Activated T-helper 9 cell treated with anti-CD3 and anti-CD28 coated beads, Interleukin-2, amount 50 U/mL, for 16 hours (primary cell): ENCODE data around the gene LGMN.
A peak's percentile ranks its signal among the peaks of the same experiment; 100 is the strongest.
"Not testable (repeated sequence)": the region's sequence is repeated elsewhere in the genome, so short reads cannot be mapped to it uniquely, and the experiment has no call there.

Experiments
- DNase-seq: peaks from one replicate; pipeline ENCODE4 v3.0.0-alpha.2; 2020; ENCODE audit warnings: low read depth

LGMN gene

DNA sequence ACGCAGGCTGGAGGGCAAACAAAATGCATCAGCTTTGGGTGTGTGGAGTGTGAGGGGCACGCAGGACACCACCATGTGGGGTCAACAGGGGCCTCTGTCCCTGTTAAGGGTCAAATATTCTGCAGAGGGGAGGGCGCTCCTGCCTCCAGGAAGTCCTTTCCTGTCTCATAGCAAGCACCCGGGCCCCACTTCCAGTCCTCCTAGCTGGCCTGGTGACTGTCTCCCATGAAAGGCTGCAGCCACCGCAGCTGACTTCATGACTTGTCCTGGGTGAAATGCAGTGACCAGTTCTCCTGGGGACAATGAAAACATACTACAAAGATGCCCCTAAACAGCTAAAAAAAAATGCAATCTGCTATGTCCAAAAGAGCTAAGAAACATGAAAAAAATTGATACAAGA lies 53.6 kb downstream of the LGMN start:
- DNase-seq = no peak

DNA sequence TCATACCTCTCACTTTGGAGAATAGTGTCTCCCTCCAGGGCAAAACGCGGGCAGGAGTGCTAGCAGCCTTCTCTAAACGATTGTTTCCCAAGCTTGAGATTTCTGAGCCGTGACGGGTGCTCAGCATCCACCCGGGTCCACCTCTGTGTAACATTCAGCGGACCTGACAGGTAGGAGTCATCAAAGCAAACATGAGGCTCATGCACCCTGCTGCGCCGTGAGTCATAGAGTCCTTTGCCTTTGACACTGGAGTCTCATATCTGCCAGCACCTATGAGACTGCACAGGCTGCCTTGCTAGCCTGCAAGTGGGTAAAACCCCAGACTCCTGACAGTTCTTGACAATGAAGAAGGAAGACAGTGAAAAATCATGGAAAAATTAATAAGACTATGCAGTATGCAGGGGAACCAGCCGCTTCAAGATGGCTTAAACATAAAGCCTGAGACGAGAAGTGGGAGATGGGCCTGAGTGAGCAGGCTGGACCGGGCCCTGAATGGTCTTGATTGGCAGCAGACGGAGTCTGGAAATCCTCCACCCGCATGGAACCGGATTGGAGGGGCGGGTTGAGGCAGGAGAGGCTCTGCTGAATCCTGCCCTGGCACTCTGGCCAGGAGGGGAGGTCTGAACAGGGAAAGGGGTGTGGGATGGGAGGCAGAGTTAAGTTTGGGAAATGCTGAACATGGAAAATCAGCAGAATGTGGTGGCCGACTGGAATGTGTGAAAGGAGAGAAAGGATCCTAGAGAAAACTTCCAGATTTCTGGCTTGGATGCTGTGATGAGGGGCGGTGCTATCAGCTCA lies 54.2 kb downstream of the LGMN start:
- DNase-seq = no peak

DNA sequence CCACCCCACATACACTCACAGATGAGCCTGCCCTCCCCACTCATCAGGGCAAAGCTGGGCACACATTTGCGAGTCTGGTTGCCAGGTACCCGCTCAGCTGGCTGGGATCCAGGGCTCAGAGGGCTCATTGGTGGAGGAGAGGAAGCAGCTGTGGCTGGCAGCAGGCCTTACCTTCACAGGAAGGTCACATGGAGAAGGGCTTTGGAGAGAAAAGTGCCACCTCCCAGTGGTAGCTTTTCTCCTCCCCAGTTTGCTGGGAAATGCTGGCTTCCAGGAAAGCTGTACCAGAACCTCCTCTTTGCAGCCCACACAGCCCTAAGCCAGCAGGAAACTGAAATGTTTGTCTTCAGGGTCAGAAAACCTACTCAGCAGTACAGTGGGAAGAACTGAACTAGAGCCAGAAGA lies 55.6 kb downstream of the LGMN start:
- DNase-seq = no peak

DNA sequence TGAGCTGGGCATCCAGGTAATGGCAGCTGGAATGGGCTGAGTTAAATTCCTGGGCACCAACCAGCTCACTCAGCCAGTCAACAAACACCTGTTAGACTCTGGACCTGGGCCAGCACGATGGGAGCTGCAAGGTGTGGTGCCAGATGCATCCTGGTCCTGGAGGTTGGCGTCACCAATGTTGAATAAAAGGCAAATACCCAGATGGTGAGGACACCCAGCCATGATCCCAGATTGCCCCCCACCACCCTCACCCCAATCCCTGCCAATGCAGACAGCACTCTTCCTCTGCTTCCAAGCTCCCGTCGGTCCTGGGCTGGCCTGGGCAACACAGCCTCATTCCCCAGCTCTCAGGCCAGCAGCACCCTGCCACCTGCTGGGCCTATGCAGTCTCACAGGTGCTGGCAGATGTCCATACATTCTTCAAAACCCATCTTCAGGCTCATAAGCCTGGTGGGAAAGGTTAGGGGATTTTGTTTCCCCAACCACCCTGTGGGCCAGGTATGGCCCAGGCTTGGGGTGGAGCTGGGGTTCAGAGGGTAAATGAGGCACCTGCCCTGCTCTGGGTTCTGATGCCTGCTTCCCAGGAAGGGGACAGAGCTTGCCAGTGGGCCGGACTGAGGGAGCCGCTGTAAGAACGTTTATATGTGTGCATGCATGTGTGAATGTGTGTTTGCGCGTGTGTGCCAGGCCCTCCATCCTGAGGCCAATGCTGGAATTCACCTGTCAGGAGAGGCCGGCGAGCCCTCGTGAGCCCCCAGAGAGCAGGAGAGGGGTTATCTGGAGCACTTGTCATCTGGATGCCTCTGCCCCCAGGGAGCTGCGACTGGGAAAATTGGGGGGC lies 58.0 kb downstream of the LGMN start:
- DNase-seq = no peak

DNA sequence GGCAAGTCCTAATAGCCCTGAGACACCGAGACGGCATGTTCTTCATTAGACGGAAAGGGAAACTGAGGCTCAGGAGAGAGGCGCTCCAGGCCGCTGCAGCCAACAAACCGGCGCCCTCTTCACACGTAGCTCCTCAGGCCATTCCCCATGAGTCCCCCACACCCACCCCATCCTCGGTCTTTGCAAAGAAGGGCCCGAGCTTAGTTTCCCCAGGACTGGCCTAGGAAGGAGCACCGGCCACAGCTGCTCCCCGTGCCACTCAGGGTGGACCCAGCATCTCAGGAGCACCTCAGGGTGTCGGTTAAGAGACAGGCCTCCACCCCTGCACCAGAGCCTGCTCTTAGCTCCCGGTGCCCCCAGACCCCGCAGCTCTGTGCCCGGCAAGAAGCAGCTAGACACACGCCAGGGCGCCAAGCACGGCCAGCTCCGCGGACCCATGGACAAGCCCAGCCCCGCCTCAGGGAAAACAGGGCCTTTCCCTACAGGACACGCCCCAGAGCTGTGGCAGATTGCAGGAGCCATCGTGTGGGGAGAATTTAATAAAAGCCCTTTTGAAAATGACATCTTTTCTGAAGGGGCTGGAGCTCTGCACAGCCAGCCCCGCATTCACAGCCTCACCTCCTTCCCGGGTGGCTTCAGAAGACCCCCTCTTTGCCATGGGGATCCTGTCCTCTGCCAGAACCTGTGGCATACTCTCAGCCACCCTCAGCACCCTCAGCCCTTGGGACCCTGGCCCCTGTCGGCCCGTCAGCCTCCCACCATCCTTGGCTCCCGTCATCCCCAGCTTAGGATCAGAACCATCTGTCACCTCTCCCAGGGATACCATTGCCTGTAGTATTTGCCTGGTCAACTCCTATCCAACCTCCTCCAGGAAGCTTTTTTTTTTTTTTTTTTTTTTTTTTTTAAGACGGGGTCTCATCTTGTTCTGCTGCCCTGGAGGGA lies 59.7 kb downstream of the LGMN start:
- DNase-seq = no peak

DNA sequence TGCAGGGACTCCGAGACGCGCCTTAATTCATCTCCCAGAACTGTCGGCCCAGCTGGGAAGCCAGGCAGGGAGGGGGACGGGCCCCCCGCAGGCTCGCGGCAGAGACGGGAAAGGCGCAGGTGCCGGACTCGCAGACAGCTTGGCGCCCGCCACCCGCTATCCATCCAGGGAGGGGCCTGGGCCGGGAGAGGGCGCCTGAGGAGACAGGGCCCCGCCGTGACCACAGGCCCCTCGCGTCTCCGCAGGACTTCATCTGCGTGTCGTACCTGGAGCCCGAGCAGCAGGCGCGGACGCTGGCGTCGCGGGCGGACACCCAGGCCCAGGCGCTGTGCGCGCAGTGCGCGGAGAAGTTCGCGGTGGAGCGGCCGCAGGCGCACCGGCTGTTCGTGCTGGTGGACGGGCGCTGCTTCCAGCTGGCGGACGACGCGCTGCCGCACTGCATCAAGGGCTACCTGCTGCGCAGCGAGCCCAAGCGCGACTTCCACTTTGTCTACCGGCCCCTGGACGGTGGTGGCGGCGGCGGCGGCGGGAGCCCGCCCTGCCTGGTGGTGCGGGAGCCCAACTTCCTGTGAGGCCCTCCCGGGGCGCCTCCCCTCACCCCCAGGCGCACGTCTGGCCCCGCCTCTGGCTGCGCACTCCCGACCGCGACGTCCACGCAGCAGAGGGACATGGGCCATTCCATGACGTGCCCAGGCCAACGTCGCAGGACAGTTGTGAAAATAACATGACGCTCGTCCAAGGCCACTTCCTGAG lies 60.6 kb downstream of the LGMN start:
- no peak for DNase-seq

DNA sequence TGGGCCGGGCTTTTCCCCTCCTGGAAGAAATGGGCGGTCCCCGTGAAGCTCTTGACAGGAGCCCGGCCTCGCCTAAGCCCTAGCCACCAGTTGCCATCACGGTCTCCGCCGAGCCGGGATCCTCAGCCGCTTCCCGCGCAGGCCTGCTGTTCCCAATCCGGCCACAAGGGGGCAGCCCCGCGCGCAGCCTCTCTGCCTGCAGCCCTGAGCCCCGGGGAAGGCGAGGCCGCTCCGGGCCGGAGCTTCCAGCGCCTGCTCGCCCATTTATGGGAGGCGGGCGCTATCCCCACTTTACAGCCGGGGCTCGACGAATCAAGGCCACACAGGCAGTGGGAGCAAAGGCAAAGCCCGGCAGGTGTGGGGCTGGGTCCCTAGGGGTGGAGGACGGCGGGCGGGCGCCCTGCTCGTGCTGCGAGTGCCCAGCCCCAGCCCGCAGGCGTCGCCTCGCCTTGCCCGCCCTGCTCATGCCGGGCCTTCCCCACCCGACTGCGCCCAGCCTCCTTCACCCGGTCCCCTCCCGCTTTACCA lies 61.5 kb downstream of the LGMN start:
- DNase-seq = peak; percentile 64

DNA sequence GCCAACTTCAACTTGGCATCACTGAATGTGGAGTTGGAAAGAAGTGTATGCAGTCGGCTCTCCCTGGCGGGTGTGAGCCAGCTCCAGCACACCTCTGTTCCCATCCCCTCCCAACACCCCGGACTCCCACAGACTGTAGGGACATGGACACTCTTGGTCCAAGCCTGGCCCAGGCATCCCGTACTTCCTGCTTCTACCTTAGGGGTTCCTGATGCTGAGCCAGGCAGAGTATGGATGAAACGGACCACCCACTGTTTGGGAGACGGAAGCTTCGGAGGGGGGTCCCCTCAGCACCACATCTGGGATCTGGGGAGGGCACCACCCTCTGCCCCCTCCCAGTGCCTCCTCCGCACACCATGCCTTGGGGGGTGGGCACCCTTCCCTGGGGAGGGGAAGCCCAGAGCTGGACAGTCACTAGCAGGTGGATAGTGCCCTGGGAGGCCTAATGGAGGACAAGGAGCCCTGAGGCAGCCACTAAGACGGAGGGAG lies 62.0 kb downstream of the LGMN start:
- DNase-seq = no peak

DNA sequence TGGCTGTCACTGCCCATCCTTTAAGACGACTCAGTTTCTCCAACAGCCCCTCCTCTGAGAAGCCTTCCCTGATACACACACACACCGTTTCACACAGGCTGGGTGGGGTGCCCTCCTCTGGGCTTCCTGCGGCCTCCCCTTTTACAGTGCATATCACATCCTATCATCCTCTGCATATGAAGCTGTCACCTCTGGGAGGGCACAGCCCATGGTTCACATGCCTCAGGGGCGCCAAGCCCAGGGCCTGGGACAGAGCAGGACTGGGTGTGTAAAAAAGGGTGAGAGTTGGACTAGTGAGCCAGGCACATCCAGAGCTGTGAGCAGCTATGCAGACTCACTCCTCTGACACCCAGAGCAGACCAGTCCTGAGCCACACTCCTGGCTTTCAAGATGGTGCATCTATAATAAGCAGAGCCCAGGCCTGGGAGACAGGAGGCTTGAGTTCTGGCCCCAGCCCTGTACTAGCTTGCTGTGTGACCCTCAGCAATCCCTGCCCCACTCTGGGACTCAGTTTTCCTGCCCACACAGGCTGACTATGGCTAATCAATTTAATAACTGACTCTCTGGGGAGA lies 62.6 kb downstream of the LGMN start:
- no peak for DNase-seq

DNA sequence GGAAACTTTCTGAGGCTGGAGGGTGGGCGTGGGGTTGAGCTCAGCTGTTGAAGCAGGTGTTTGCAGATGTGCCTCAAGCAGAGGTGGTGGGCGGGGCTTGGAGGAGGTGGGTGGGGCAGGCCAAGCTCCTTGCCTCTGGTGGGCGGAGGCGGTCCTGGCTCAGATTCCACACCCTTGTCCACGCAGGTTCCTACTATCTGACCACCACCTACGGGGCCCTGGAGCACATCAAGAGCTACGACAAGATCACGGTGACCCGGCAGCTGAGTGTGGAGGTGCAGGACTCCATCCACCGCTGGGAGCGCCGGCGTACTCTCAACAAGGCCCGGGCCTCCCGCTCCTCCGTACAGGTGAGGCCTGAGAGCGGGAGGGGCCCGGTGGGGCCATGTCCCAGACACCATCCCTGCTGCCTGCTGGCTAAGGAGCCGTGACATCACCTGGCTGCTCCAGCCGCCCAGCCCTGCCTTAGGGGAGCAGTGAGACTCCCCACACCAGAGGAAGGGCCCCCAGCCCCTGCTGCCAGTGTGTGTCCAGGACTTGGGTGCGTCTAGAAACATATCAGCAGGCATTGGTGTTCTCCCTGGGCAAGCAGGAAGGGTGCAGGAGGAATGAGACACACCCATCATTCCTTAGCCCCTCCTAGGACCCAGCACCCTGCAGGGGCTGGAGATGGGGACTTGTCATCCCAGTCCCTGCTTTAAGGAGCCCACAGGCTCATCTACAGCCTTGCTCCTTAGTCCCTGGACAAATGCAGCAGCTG lies 63.4 kb downstream of the LGMN start:
- no peak for DNase-seq

DNA sequence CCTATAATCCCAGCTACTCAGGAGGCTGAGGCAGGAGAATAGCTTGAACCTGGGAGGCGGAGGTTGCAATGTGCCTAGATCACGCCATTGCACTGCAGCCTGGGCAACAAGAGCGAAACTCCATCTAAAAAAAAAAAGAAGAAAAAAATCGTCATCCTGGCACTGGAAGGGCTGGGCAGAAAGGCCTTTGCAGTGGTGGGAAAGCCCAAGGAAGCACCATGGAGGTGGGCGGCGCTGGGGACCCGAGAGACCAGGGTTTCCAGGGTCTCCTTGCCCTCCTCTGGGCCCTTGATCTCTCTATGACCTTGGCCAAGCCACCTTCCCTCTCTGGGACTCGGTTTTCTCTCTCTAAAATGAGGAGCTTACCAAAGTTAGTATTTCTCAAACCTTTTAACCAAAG lies 65.4 kb downstream of the LGMN start:
- DNase-seq = no peak

DNA sequence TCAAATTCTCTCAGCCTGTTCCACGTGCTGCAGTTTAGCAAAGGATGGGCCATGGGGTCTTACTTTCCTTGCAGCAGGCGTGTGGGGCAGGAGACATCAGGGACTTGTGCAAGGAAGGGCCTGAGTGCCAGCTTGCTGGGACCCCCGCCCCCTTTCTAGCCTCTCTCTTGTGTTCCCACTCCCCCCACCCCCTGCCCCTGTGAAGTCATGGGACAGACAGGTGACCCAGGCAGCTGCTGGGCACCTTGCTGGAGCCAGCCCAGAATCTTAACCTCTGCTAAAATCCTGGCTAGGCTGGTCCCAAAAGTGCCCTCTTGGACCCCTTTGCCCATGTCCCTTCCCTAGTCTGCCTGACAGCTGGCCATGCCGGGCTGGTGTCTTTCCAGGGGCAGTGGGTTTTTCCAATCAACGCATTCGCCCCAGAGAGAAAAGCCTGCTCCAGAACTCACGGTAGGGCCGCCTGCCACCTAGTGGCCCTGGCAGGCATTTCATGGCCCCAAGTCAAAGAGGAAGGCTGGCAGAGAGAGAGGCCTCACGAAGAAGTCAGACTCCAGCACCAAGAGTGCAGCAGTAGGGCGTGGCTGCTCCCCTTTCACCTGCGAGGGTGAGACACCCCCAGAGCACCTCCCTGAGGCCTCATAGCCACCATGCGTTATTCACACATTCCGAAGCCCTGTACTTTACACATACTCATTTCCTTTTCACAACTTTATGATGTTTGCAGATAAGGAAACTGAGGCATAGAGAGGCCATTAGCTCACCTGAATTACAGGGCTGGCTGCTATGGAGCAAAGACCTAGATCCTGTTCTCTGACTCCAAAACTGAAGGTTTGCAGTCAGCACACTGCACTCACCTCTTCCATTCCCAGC lies 67.4 kb downstream of the LGMN start:
- DNase-seq = peak; percentile 63

DNA sequence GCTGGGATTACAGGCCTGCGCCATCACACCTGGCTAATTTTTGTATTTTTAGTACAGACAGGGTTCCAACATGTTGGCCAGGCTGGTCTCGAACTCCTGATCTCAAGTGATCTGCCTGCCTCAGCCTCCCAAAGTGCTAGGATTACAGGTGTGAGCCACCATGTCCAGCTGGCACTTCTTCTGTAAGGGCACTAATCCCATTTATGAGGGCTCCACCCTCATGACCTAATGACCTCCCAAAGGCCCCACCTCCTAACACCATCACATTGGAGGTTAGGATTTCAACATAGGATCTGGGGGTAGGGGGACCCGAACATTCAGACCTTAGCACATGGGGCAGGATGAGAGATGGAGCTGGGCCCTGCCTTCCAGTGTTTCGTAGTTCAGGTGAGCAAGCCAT lies 68.1 kb downstream of the LGMN start:
- DNase-seq = not testable (repeated sequence)

DNA sequence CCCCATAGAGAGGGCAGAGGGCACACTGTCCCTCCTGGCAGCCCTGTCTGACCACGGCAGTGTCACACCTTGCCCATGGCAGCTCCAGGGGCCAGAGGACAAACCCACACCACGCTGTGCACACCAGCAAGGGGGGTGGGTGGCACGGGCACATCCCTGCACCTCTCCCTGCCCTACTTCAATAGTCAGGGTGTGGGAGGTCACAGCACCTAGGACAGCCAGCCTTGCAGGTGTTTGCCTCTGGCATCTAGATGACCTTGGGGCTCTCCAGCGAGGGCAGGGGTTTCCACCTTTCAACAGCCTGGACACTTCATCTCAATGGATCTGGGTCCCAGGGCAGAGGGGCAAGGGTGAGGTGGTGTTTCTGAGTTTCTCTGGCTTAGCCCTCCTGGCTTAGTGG lies 69.2 kb downstream of the LGMN start:
- DNase-seq = no peak

DNA sequence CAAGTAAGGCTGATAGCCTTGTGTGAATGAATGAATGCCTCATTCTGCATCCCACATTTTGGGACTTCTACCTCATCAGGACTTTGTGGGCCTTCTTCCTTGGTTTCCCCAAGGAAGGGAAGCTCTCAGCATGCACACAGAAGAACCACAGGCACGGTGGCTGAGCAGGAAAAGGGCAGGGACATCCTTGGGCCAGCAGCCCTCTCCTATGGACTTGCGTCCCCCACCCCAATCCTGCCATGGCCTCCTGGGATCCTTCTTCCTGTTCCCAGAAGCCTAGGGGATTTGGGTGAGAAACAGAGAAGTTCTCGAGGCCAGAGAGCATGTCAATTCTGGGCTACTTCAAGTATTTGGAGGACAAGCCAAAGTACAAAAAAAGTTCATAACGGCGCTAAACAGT lies 69.7 kb downstream of the LGMN start:
- DNase-seq = no peak

DNA sequence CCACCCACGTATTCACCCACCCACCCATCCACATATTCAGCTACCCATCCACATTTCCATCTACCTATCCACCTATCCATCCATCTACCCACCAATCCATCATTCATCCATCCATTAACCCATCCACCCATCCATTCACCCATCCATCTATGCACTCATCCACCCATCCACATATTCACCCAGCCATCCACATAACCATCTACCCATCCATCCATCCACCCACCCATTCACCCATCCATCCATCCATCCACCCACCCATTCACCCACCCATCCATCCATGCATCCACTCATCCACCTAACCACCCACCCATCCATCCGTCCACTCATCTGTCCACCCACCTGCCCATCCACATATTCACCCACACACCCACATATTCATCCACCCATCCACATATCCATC lies 70.5 kb downstream of the LGMN start:
- DNase-seq = no peak

DNA sequence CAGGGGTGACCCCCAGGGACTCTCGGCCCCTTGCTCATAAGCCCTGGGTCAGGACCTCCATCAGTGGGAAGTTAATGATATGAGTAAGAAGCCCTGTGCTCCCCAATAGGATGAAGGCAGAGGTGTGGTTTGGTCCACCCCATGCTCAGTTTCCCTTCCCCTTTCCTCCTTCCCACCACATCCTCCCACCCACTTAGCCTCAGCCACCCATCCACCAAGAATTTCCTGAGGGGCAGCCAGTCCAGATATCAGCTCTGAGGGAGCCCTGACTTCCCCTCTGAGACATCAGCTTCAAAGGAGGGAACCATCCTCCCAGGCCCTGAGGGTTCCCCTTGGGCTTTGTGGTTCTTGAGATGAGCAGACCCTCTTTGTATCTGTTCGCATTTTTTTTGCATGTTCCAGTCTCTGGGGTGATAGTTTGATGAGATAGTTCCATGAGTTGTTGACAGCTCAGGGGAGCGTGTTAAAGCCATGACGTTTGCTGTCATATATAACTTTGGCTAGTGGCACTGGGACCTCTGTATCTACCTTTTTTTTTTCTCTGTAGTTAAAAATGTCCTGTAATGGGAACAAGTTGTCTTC lies 71.2 kb downstream of the LGMN start:
- DNase-seq = no peak

DNA sequence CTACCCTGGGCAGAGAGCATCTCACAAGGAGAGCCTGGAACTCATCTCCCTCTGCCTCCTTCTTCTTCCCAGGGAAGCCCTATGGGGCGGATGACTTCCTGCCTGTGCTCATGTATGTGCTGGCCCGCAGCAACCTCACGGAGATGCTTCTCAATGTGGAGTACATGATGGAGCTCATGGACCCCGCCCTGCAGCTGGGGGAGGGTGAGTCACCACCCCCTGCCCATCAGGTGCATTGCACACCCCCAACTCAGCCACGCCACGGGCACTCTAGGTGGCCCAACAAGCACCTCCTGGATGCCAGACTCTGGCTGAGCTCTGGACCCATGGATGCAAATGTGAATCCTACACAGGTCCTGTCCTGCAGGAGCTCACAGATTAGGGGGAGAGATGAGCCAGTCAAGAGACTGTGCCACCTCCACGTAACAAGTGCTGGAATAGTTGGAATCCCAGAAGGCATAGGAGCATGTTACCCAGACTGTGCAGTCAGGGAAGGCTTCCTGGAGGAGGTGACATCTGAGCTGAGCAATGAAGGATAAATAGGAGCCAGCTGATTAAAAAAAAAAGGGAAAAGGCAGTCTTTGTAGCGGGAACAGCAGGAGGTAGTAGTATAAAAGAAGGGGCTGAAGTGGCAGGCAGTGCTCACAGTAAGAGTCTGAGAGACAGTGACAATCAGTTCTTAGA lies 71.9 kb downstream of the LGMN start:
- DNase-seq = no peak
